Vagina (tissue), 2 donors: ENCODE results near the gene TNIP1.

Source experiments
- POLR2A ChIP-seq, 2 donors: fragments of 450-650 bp; IDR thresholded peaks; one replicate each; pipeline ENCODE4 v1.6.1; 2017; ENCODE audit warnings: antibody characterized with exemption in 2 of 2, mild to moderate bottlenecking in 2 of 2, moderate library complexity in 2 of 2
- POLR2AphosphoS5 ChIP-seq, 2 donors: sonication (generic); formaldehyde crosslinking; IDR thresholded peaks; one replicate each; pipeline ENCODE4 v1.9.0; 2017; ENCODE audit warnings: antibody characterized with exemption in 2 of 2, mild to moderate bottlenecking in 2 of 2, low read depth in 1 of 2; ENCODE audit not compliant: insufficient read depth in 1 of 2
- TF ChIP-seq, protein P1 (sequence below), 3 experiments: fragments of 450-650 bp in 2 of 3; fragments of 200-600 bp in 1 of 3; sonication (generic) in 1 of 3; IDR thresholded peaks; one replicate each; pipeline ENCODE4 v1.5.1; 2017 to 2019; ENCODE audit warnings: antibody characterized with exemption in 3 of 3, mild to moderate bottlenecking in 2 of 3, moderate library complexity in 2 of 3

- TF ChIP-seq, protein P1, sequence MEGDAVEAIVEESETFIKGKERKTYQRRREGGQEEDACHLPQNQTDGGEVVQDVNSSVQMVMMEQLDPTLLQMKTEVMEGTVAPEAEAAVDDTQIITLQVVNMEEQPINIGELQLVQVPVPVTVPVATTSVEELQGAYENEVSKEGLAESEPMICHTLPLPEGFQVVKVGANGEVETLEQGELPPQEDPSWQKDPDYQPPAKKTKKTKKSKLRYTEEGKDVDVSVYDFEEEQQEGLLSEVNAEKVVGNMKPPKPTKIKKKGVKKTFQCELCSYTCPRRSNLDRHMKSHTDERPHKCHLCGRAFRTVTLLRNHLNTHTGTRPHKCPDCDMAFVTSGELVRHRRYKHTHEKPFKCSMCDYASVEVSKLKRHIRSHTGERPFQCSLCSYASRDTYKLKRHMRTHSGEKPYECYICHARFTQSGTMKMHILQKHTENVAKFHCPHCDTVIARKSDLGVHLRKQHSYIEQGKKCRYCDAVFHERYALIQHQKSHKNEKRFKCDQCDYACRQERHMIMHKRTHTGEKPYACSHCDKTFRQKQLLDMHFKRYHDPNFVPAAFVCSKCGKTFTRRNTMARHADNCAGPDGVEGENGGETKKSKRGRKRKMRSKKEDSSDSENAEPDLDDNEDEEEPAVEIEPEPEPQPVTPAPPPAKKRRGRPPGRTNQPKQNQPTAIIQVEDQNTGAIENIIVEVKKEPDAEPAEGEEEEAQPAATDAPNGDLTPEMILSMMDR (IDR thresholded peaks at IDR 0.05), result no peak
- TF ChIP-seq POLR2A (IDR thresholded peaks at IDR 0.05), result no peak
- peak; percentile 36 to 82 for TF ChIP-seq POLR2AphosphoS5 (IDR thresholded peaks at IDR 0.05; ENCODE audit: insufficient read depth in 1 of 2, low read depth in 1 of 2)
Observed at GRCh38 chr5:151104795-151105194, 24.0 kb upstream of the TNIP1 start.
